Measurements from ENCODE around the gene TTC31.

DNA sequence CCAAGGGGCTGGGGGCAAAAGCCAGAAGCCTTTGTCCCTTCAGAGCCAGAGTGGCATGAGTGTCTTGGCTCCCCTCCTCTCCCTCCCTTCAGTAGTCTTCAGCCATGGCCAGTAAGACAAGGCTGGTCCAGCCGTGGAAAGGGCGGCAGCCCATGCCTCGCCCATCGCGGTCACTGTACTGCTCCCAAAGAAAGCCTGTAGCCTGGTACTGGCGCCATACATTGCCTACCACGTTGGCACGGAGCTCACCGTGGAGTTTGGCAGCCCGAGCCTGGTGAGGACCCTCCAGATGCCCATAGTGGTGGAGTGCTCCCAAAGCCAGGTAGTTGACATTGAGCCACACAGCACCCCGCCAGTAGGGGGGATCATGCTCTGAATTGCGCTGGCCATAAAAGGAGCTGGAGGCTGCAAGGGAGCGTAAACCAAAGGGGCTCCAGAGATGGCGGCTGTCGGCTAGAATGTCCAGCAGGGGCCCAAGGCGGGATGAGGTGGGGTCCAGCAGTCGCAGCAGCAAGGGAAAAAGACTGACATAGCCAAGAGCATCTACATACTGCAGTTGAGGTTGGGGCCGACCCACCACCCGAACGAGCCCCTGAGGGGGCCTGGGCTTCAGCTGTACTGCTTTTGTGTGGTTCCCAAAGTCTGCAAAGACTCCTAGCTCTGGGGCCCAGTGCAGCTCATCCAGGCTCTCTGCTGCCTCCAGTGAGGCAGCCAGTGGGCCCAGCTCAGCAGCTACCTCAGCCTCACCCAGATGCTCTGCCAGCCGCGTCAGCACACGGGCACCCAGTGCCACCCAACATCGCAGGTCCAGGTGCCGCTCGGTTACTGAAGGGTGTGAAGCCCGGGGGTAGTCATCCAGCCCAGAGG, 21.5 kb upstream of the TTC31 start:
- TF ChIP-seq POLR2A (IDR thresholded peaks at IDR 0.05; ENCODE audit: low read depth, low read length) (no peak), TAF1 (IDR thresholded peaks at IDR 0.05; ENCODE audit: low read depth, low read length) (no peak)
